ENCODE measurements around the gene KCNJ9. TPM values are rescaled to one million over a fixed set of nuclear protein-coding genes. Genes with fewer than 3 reads are reported as not detected.

The KCNJ9 gene
- total RNA-seq, 1 donor from 2014 or later: not detected

DNA sequence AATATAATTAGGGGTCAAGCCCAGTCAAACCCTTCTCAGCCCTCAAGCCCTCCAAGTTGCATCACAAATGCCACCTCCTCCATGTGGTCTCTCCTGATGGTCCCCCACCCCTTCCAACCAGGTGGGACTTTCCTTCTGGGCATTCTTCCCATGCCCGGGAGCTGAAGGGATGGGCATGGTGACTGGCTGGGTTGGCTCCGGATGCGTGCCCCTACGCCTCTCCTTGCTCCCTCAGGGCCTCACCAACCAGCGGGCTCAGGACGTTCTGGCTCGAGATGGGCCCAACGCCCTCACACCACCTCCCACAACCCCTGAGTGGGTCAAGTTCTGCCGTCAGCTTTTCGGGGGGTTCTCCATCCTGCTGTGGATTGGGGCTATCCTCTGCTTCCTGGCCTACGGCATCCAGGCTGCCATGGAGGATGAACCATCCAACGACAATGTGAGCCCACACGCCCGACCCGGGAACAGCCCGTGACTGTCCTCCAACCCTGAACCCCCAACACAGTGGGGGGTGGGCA, 41.7 kb downstream of the KCNJ9 start:
- H3K4me1 Mint-ChIP-seq (ENCODE audit: low read depth, unreplicated experiment): peaks cover 49% of the 10 kb centered on the region
- Histone ChIP-seq H2AFZ (ENCODE audit: low read depth, low read length) (no peak overlapping the region), H4K20me1 (ENCODE audit: insufficient read depth, low read length) (no peaks in the 10 kb centered on the region), H3K4me1 (ENCODE audit: insufficient read depth, low read length) (peaks cover 22% of the 10 kb centered on the region), H3K27me3 (ENCODE audit: insufficient read depth, low read length) (no peaks in the 10 kb centered on the region), H3K9me3 (ENCODE audit: insufficient read depth, low read depth, low read length) (no peaks in the 10 kb centered on the region), H3K36me3 (ENCODE audit: insufficient read depth, low read length) (no peaks in the 10 kb centered on the region), H3K9ac (ENCODE audit: low read length) (no peak overlapping the region), H3K79me2 (ENCODE audit: insufficient read depth, low read length) (no peaks in the 10 kb centered on the region), H3K4me2 (ENCODE audit: low read length) (no peak overlapping the region), H3K4me3 (ENCODE audit: insufficient read depth, low read depth, low read length) (no peak overlapping the region), H3K27ac (ENCODE audit: low read depth, low read length) (no peak overlapping the region)
- FAIRE-seq (no peak), DNase-seq (ENCODE audit: low read depth) (no peak)
- no peaks in the 10 kb centered on the region for H3K27me3 Mint-ChIP-seq (ENCODE audit: low read depth, unreplicated experiment)
- no peaks in the 10 kb centered on the region for H3K36me3 Mint-ChIP-seq (ENCODE audit: low read depth, unreplicated experiment)
- TF ChIP-seq, protein P1, sequence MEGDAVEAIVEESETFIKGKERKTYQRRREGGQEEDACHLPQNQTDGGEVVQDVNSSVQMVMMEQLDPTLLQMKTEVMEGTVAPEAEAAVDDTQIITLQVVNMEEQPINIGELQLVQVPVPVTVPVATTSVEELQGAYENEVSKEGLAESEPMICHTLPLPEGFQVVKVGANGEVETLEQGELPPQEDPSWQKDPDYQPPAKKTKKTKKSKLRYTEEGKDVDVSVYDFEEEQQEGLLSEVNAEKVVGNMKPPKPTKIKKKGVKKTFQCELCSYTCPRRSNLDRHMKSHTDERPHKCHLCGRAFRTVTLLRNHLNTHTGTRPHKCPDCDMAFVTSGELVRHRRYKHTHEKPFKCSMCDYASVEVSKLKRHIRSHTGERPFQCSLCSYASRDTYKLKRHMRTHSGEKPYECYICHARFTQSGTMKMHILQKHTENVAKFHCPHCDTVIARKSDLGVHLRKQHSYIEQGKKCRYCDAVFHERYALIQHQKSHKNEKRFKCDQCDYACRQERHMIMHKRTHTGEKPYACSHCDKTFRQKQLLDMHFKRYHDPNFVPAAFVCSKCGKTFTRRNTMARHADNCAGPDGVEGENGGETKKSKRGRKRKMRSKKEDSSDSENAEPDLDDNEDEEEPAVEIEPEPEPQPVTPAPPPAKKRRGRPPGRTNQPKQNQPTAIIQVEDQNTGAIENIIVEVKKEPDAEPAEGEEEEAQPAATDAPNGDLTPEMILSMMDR (IDR thresholded peaks at IDR 0.05; ENCODE audit: insufficient read depth, low read depth, low read length): no peak
- no peak for TF ChIP-seq EZH2 (IDR thresholded peaks at IDR 0.05; ENCODE audit: insufficient read depth, low read length)
- no peak overlapping the region for H3K27ac Mint-ChIP-seq (ENCODE audit: unreplicated experiment)
- H3K9me3 Mint-ChIP-seq (ENCODE audit: unreplicated experiment): no peaks in the 10 kb centered on the region
- H3K4me3 Mint-ChIP-seq (ENCODE audit: unreplicated experiment): no peak overlapping the region

DNA sequence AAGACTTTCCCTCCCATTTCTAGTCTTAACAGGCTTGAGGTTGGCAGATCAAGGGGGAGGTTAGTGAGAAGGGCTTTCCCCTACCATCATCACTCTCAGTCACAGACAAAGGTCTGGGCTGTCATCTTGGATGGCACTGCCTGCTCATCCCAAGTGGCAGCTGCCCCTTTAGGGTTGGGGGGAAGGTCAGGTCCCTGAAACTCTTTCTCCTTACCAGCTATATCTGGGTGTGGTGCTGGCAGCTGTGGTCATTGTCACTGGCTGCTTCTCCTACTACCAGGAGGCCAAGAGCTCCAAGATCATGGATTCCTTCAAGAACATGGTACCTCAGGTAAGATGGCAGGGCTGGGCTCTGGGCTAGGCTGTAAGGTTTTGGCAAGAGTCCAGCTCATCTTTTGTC, 42.4 kb downstream of the KCNJ9 start:
- Histone ChIP-seq H3K79me2 (ENCODE audit: insufficient read depth, low read length) (no peaks in the 10 kb centered on the region), H3K27ac (ENCODE audit: low read depth, low read length) (no peak overlapping the region), H3K9ac (ENCODE audit: low read length) (no peak overlapping the region), H3K36me3 (ENCODE audit: insufficient read depth, low read length) (no peaks in the 10 kb centered on the region), H2AFZ (ENCODE audit: low read depth, low read length) (no peak overlapping the region), H3K4me1 (ENCODE audit: insufficient read depth, low read length) (peaks cover 25% of the 10 kb centered on the region), H4K20me1 (ENCODE audit: insufficient read depth, low read length) (no peaks in the 10 kb centered on the region), H3K4me3 (ENCODE audit: insufficient read depth, low read depth, low read length) (no peak overlapping the region), H3K27me3 (ENCODE audit: insufficient read depth, low read length) (no peaks in the 10 kb centered on the region), H3K9me3 (ENCODE audit: insufficient read depth, low read depth, low read length) (no peaks in the 10 kb centered on the region), H3K4me2 (ENCODE audit: low read length) (no peak overlapping the region)
- Mint-ChIP-seq H3K36me3 (ENCODE audit: low read depth, unreplicated experiment) (no peaks in the 10 kb centered on the region), H3K27me3 (ENCODE audit: low read depth, unreplicated experiment) (no peaks in the 10 kb centered on the region), H3K27ac (ENCODE audit: unreplicated experiment) (peak overlapping the region; percentile 59), H3K4me1 (ENCODE audit: low read depth, unreplicated experiment) (peaks cover 47% of the 10 kb centered on the region), H3K9me3 (ENCODE audit: unreplicated experiment) (no peaks in the 10 kb centered on the region), H3K4me3 (ENCODE audit: unreplicated experiment) (no peak overlapping the region)
- FAIRE-seq (no peak), DNase-seq (ENCODE audit: low read depth) (no peak)
- TF ChIP-seq, protein P1 (IDR thresholded peaks at IDR 0.05; ENCODE audit: insufficient read depth, low read depth, low read length): no peak
- TF ChIP-seq EZH2 (IDR thresholded peaks at IDR 0.05; ENCODE audit: insufficient read depth, low read length): no peak

DNA sequence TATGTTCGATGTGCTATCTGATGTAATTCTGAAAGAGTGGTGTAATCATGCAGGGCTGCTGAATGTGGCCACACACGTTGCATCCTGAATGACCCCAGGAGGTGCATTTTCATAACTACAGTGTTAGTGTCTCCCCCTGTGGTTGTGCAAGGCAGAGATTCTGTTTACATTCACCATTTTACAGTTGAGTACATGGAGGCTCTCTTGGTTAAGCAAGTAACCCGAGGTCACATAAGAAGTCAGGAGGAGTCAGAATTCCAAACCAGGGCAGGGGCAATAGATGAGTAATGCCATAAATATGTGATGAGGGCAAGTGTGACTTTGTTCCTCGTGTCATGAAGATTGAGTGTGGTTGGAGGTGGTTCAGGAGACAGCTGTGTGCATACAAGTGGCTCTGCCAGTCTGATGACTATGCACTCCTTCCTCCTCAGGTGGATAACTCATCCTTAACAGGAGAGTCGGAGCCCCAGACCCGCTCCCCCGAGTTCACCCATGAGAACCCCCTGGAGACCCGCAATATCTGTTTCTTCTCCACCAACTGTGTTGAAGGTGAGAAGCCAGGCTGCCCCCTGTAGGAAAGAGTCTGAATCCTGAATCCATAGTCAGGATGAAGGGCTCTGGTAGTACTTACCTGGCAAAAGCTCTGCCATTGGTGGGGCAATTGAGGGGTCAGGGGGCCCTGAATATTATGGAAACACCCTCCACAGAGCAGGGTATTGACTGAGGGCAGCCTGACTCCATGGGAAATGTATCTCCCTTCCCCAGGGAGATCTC, 43.6 kb downstream of the KCNJ9 start:
- TF ChIP-seq EZH2 (IDR thresholded peaks at IDR 0.05; ENCODE audit: insufficient read depth, low read length): no peak
- TF ChIP-seq, protein P1 (IDR thresholded peaks at IDR 0.05; ENCODE audit: insufficient read depth, low read depth, low read length): peak; percentile 7
- Histone ChIP-seq H3K4me1 (ENCODE audit: insufficient read depth, low read length) (peaks cover 25% of the 10 kb centered on the region), H3K4me2 (ENCODE audit: low read length) (peak overlapping the region; percentile 31), H4K20me1 (ENCODE audit: insufficient read depth, low read length) (no peaks in the 10 kb centered on the region), H3K36me3 (ENCODE audit: insufficient read depth, low read length) (no peaks in the 10 kb centered on the region), H2AFZ (ENCODE audit: low read depth, low read length) (no peak overlapping the region), H3K27me3 (ENCODE audit: insufficient read depth, low read length) (no peaks in the 10 kb centered on the region), H3K9ac (ENCODE audit: low read length) (no peak overlapping the region), H3K9me3 (ENCODE audit: insufficient read depth, low read depth, low read length) (no peaks in the 10 kb centered on the region), H3K79me2 (ENCODE audit: insufficient read depth, low read length) (no peaks in the 10 kb centered on the region), H3K27ac (ENCODE audit: low read depth, low read length) (no peak overlapping the region), H3K4me3 (ENCODE audit: insufficient read depth, low read depth, low read length) (no peak overlapping the region)
- Mint-ChIP-seq H3K27me3 (ENCODE audit: low read depth, unreplicated experiment) (no peaks in the 10 kb centered on the region), H3K4me3 (ENCODE audit: unreplicated experiment) (no peak overlapping the region), H3K9me3 (ENCODE audit: unreplicated experiment) (no peaks in the 10 kb centered on the region), H3K36me3 (ENCODE audit: low read depth, unreplicated experiment) (no peaks in the 10 kb centered on the region), H3K4me1 (ENCODE audit: low read depth, unreplicated experiment) (peaks cover 56% of the 10 kb centered on the region), H3K27ac (ENCODE audit: unreplicated experiment) (peak overlapping the region; percentile 95)
- FAIRE-seq (no peak), DNase-seq (ENCODE audit: low read depth) (peak; percentile 81)

All from astrocyte (in vitro differentiated cells and primary cell).